ENCODE results near the gene CRIM1.

Gene CRIM1

GRCh38 chr2:36561237-36561944 is 205.8 kb downstream of the CRIM1 start:
- TF ChIP-seq PPARA (CRISPR knock-in tag; IDR thresholded peaks at IDR 0.05; ENCODE audit: borderline replicate concordance) (no peak), ESRRG (CRISPR knock-in tag; IDR thresholded peaks at IDR 0.05) (no peak), TSHZ2 (CRISPR knock-in tag; IDR thresholded peaks at IDR 0.05) (no peak), ZNF565 (CRISPR knock-in tag; conservative IDR thresholded peaks at IDR 0.05; ENCODE audit: low read depth) (no peak), RARB (CRISPR knock-in tag; IDR thresholded peaks at IDR 0.05) (no peak), CSDC2 (CRISPR knock-in tag; IDR thresholded peaks at IDR 0.05) (0 out of 2 replicates have a peak, but pooled peaks have one; percentile 19), GLIS3 (CRISPR knock-in tag; IDR thresholded peaks at IDR 0.05) (no peak), TCF4 (CRISPR knock-in tag; IDR thresholded peaks at IDR 0.05; ENCODE audit: borderline replicate concordance) (no peak), ZNF8 (CRISPR knock-in tag; IDR thresholded peaks at IDR 0.05) (no peak), TOX (CRISPR knock-in tag; IDR thresholded peaks at IDR 0.05; ENCODE audit: borderline replicate concordance) (no peak; the same call in 1 of the 2 replicates), SNAI2 (CRISPR knock-in tag; IDR thresholded peaks at IDR 0.05) (no peak), ZFP30 (CRISPR knock-in tag; IDR thresholded peaks at IDR 0.05) (no peak), ISL1 (CRISPR knock-in tag; IDR thresholded peaks at IDR 0.05) (peak; percentile 71)
- ATAC-seq = peak; percentile 78

DNA sequence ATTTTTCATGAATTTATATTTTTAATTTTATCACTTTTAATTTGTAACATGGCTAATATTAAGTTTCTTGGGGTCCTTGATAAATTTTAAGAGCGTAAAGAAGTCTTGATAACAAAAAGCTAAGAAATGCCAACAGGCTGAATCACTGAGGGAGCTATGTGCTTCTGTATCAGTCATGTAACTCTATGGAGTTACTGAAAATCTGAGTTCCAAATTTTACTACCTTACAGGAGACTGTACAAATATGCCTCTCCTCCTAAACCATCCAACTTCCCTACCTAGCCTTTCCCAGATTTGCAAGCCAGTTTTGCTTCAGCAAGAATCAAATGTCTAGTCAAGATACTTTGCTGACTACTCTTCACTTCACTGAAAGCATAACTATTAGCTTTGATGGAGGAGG is 206.7 kb downstream of the CRIM1 start:
- ATAC-seq = peak; percentile 53
- TF ChIP-seq SNAI2 (CRISPR knock-in tag; IDR thresholded peaks at IDR 0.05) (no peak), ZNF8 (CRISPR knock-in tag; IDR thresholded peaks at IDR 0.05) (no peak), PPARA (CRISPR knock-in tag; IDR thresholded peaks at IDR 0.05; ENCODE audit: borderline replicate concordance) (no peak)

DNA sequence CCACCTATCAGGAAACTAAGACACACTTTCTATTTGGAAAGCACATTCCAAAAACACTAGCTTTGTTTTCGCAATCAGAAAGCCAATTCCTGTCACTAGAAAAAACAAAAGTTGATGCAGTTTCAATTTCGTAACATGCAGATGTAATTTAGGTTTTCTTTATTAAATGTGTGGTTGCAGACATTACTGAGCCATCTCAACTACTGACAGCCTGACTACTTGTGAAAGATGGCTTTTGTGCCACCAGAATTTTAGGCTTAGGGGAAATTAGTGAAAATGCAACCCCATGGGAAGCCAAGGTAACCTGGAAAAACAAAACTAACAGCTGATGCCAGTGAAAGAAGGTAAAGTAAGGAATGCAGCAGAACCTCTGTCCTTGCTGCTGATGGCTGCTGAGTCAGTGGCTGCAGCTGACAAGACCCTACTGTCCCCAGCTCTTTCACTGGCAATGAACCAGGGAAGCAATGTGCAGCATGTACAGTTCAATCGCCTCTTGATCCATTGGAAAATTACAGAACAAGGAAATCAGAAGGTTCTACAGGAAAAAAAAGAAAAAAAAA is 207.5 kb downstream of the CRIM1 start:
- no peak for TF ChIP-seq ZNF565 (CRISPR knock-in tag; conservative IDR thresholded peaks at IDR 0.05; ENCODE audit: low read depth)
- 0 out of 2 replicates have a peak, but pooled peaks have one; percentile 28 for TF ChIP-seq SNAI2 (CRISPR knock-in tag; IDR thresholded peaks at IDR 0.05)
- no peak for ATAC-seq

GRCh38 chr2:36564377-36564930 is 208.9 kb downstream of the CRIM1 start:
- no peak for ATAC-seq
- TF ChIP-seq, protein P1, sequence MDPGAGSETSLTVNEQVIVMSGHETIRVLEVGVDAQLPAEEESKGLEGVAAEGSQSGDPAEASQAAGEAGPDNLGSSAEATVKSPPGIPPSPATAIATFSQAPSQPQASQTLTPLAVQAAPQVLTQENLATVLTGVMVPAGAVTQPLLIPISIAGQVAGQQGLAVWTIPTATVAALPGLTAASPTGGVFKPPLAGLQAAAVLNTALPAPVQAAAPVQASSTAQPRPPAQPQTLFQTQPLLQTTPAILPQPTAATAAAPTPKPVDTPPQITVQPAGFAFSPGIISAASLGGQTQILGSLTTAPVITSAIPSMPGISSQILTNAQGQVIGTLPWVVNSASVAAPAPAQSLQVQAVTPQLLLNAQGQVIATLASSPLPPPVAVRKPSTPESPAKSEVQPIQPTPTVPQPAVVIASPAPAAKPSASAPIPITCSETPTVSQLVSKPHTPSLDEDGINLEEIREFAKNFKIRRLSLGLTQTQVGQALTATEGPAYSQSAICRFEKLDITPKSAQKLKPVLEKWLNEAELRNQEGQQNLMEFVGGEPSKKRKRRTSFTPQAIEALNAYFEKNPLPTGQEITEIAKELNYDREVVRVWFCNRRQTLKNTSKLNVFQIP (CRISPR knock-in tag; IDR thresholded peaks at IDR 0.05; ENCODE audit: borderline replicate concordance, low read depth) = no peak
- TF ChIP-seq ZNF70 (CRISPR knock-in tag; IDR thresholded peaks at IDR 0.05) (no peak), SNAI2 (CRISPR knock-in tag; IDR thresholded peaks at IDR 0.05) (no peak), TOX (CRISPR knock-in tag; IDR thresholded peaks at IDR 0.05; ENCODE audit: borderline replicate concordance) (no peak), OSR1 (CRISPR knock-in tag; IDR thresholded peaks at IDR 0.05) (no peak), ZC3H10 (CRISPR knock-in tag; IDR thresholded peaks at IDR 0.05) (no peak), GLIS3 (CRISPR knock-in tag; IDR thresholded peaks at IDR 0.05) (no peak), ARNTL (CRISPR knock-in tag; IDR thresholded peaks at IDR 0.05; ENCODE audit: borderline replicate concordance, low read depth) (no peak), ESRRG (CRISPR knock-in tag; IDR thresholded peaks at IDR 0.05) (no peak), ZNF8 (CRISPR knock-in tag; IDR thresholded peaks at IDR 0.05) (no peak), ZNF565 (CRISPR knock-in tag; conservative IDR thresholded peaks at IDR 0.05; ENCODE audit: low read depth) (no peak), ISL1 (CRISPR knock-in tag; IDR thresholded peaks at IDR 0.05) (no peak), TCF4 (CRISPR knock-in tag; IDR thresholded peaks at IDR 0.05; ENCODE audit: borderline replicate concordance) (no peak), TSHZ2 (CRISPR knock-in tag; IDR thresholded peaks at IDR 0.05) (no peak), RARB (CRISPR knock-in tag; IDR thresholded peaks at IDR 0.05) (no peak)
- TF ChIP-seq, protein P2, sequence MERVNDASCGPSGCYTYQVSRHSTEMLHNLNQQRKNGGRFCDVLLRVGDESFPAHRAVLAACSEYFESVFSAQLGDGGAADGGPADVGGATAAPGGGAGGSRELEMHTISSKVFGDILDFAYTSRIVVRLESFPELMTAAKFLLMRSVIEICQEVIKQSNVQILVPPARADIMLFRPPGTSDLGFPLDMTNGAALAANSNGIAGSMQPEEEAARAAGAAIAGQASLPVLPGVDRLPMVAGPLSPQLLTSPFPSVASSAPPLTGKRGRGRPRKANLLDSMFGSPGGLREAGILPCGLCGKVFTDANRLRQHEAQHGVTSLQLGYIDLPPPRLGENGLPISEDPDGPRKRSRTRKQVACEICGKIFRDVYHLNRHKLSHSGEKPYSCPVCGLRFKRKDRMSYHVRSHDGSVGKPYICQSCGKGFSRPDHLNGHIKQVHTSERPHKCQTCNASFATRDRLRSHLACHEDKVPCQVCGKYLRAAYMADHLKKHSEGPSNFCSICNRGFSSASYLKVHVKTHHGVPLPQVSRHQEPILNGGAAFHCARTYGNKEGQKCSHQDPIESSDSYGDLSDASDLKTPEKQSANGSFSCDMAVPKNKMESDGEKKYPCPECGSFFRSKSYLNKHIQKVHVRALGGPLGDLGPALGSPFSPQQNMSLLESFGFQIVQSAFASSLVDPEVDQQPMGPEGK (CRISPR knock-in tag; IDR thresholded peaks at IDR 0.05; ENCODE audit: borderline replicate concordance) = no peak
- TF ChIP-seq, protein P3, sequence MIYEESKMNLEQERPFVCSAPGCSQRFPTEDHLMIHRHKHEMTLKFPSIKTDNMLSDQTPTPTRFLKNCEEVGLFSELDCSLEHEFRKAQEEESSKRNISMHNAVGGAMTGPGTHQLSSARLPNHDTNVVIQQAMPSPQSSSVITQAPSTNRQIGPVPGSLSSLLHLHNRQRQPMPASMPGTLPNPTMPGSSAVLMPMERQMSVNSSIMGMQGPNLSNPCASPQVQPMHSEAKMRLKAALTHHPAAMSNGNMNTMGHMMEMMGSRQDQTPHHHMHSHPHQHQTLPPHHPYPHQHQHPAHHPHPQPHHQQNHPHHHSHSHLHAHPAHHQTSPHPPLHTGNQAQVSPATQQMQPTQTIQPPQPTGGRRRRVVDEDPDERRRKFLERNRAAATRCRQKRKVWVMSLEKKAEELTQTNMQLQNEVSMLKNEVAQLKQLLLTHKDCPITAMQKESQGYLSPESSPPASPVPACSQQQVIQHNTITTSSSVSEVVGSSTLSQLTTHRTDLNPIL (CRISPR knock-in tag; IDR thresholded peaks at IDR 0.05; ENCODE audit: low read depth) = no peak
- TF ChIP-seq, protein P4, sequence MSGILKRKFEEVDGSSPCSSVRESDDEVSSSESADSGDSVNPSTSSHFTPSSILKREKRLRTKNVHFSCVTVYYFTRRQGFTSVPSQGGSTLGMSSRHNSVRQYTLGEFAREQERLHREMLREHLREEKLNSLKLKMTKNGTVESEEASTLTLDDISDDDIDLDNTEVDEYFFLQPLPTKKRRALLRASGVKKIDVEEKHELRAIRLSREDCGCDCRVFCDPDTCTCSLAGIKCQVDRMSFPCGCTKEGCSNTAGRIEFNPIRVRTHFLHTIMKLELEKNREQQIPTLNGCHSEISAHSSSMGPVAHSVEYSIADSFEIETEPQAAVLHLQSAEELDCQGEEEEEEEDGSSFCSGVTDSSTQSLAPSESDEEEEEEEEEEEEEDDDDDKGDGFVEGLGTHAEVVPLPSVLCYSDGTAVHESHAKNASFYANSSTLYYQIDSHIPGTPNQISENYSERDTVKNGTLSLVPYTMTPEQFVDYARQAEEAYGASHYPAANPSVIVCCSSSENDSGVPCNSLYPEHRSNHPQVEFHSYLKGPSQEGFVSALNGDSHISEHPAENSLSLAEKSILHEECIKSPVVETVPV (CRISPR knock-in tag; IDR thresholded peaks at IDR 0.05) = no peak
